ENCODE results near the gene RAB38.
A peak's percentile ranks its signal among the peaks of the same experiment; 100 is the strongest.

Gene RAB38

GRCh38 chr11:88174709-88175568 is at the start of gene RAB38:
TSS of gene RAB38 (minus strand) at chr11:88175443. CDS start at chr11:88175384, 59 bp downstream.
- peak; percentile 81 for DNase-seq (ENCODE audit: low spot score)

GRCh38 chr11:88213406-88213805 is 38.2 kb upstream of the RAB38 start:
- no peak for DNase-seq (ENCODE audit: low spot score)

- DNase-seq (ENCODE audit: low spot score), result no peak
Measured at GRCh38 chr11:88212300-88212699, 37.1 kb upstream of the RAB38 start.

GRCh38 chr11:88208745-88209144 is 33.5 kb upstream of the RAB38 start:
- DNase-seq (ENCODE audit: low spot score), result no peak

- no peak for DNase-seq (ENCODE audit: low spot score)
Measured at GRCh38 chr11:88206751-88207150, 31.5 kb upstream of the RAB38 start.

- no peak for DNase-seq (ENCODE audit: low spot score)
Measured at GRCh38 chr11:88204353-88204752, 29.1 kb upstream of the RAB38 start.

GRCh38 chr11:88203604-88204003 is 28.4 kb upstream of the RAB38 start:
- no peak for DNase-seq (ENCODE audit: low spot score)

- no peak for DNase-seq (ENCODE audit: low spot score)
Measured at GRCh38 chr11:88202498-88202897, 27.3 kb upstream of the RAB38 start.

- DNase-seq (ENCODE audit: low spot score), result no peak
Measured at GRCh38 chr11:88196393-88196792, 21.1 kb upstream of the RAB38 start.

- DNase-seq (ENCODE audit: low spot score), result no peak
Measured at GRCh38 chr11:88195908-88196307, 20.7 kb upstream of the RAB38 start.

GRCh38 chr11:88194990-88195389 is 19.7 kb upstream of the RAB38 start:
- DNase-seq (ENCODE audit: low spot score), result no peak

GRCh38 chr11:88193278-88193677 is 18.0 kb upstream of the RAB38 start:
- no peak for DNase-seq (ENCODE audit: low spot score)

GRCh38 chr11:88188932-88189253 is 13.7 kb upstream of the RAB38 start:
- DNase-seq (ENCODE audit: low spot score), result no peak

- DNase-seq (ENCODE audit: low spot score), result peak; percentile 54
Measured at GRCh38 chr11:88188251-88188931, 13.1 kb upstream of the RAB38 start.

- DNase-seq (ENCODE audit: low spot score), result no peak
Measured at GRCh38 chr11:88183233-88183632, 8.0 kb upstream of the RAB38 start.

GRCh38 chr11:88181776-88182175 is 6.5 kb upstream of the RAB38 start:
- DNase-seq (ENCODE audit: low spot score), result no peak

- no peak for DNase-seq (ENCODE audit: low spot score)
Measured at GRCh38 chr11:88179971-88180629, 4.9 kb upstream of the RAB38 start.

GRCh38 chr11:88179141-88179540 is 3.9 kb upstream of the RAB38 start:
- no peak for DNase-seq (ENCODE audit: low spot score)

GRCh38 chr11:88178191-88178590 is 2.9 kb upstream of the RAB38 start:
- no peak for DNase-seq (ENCODE audit: low spot score)

GRCh38 chr11:88175569-88176075 is 379 bp upstream of the RAB38 start:
- DNase-seq (ENCODE audit: low spot score), result no peak

- no peak for DNase-seq (ENCODE audit: low spot score)
Measured at GRCh38 chr11:88173956-88174355, 1.3 kb downstream of the RAB38 start.

- DNase-seq (ENCODE audit: low spot score), result no peak
Measured at GRCh38 chr11:88171982-88172381, 3.3 kb downstream of the RAB38 start.

- no peak for DNase-seq (ENCODE audit: low spot score)
Measured at GRCh38 chr11:88170673-88171072, 4.6 kb downstream of the RAB38 start.
